Hematopoietic multipotent progenitor cell (in vitro differentiated cells): ENCODE measurements around the gene ZMIZ1. TPM values are rescaled to one million over a fixed set of nuclear protein-coding genes. Genes with fewer than 3 reads are reported as not detected.

ENCODE experiments used
- DNase-seq, 3 donors: peaks; one replicate each; pipeline ENCODE4 v3.0.0-alpha.2; 2011 to 2015; ENCODE audit warnings: low read depth in 2 of 3, low spot score in 2 of 3
- total RNA-seq: library from RNA; depleted of rRNA; stranded (reverse); fragments of >200 nt; gene quantifications from one replicate; pipeline ENCODE4 v1.2.3, GENCODE V29; 2012

ZMIZ1 gene
- total RNA-seq, 1 donor, result 114 TPM

DNA sequence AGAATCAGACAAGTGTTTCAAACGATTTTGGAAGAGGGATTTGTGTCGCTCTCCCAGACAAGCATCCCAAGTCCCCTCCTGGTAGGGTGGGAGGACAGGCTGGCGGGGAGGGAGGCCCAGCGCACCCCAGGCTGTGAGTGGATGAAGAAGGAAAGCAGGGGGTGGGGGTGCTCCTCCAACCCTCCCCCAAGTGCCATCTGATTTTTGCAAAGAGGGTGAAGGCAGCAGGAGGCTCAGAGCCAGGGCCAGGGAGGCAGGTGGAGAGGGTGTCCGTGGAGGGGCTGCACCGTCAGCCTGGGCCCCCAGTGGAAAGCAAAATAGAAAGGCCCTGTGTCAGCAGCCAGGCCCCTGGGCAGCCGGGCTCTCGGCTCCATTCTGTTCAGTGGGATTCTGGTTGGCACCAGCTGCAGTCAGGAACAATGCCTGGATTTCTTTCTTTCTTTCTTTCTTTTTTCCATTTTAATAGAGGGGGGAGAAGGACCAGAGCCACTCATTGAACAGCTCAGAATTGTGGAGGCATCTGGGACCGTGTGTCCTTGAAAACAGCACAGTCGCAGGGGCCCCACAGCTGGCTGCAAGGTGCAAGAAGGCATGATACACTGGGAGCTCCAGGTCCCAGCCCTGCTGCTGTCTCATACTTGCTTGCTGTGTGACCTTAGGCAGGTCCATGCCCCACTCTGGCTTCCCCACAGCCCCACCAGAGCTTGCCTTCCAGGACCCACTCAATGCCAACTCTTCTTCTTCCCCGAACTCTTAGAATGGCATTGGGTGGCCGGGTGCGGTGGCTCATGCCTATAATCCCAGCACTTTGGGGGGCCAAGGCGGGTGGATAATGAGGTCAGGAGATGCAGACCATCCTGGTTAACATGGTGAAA lies 7.1 kb upstream of the ZMIZ1 start:
- no peak for DNase-seq

DNA sequence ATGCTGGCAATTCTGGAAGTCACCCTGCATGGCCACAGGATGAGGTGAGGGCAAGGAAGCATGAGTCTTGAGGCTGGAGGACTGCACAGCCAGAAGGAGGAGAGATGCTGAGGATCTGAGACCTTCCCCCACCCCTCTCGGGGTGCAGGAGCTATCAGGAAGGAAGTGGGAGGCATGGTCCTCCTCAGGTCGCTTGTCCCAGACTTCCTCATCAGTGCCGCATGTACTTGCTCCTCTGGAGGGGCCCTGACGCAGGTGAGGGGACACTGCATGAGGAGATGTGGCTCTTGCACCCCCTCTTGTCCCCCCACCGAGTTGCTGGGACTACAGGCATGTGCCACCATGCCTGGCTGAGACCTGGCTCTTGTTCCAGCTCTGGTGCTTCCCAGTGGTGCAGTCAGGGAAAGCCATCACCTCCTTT lies 5.7 kb upstream of the ZMIZ1 start:
- DNase-seq, result no peak

DNA sequence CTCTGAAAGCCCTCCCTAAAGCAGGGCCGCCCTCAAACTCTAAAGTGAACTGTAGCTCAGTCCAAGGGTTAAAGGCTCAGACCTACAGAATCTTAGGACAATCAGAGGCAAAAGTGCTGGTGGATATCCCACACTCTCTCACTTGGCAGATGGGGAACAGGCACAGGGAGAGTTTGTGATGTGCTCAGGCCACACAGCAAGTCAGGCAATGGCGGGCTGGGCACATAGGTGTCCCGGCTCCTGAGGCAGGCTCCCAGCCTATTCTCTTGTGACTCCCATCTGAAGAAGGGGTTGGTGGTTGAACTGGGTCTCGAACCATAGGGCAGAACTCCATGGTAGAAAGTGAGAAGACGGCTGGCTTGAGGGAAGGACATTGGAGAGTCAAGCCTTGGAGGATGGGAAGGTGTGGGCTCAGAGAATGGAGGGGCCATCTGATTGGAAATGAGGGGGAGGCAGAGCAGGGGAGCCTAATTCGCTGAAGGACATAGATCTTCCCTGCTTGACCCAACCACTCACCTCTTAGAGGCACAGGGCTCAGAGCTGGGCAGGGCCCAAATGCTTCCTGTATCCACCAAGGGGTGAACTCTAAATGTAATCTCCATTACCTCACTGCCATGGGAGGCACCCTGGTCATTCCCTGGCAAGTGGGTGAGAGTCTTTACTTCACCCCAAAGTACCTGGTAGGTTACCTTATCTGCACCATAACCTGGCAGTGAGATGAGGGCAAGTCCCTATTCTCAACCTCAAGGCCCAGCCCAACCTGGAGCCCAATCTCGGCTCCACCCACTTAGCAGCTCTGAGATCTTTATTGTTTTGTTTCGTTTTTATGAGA lies 4.9 kb upstream of the ZMIZ1 start:
- no peak for DNase-seq

DNA sequence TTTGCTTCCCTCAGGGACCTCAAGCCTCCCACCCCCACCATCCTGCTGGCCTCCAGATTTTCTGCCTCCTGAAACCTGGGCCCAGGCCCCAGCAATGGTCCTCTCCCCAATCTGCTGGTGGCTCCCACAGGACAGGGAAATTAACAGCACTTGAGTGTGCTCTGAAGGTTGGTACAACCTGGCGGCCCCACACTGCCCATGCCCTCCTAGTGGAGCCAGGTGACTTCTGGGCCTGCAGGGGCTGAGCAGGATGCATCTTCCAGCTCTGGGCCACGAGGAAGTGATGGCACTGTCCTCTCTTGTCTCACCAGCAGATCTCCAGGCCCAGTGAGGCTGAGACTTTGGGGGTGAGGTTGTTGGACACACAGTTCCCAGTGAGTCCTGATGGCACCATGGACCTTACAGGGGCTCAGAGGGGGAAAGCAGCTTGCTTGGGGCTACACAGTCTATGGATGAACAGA lies 3.6 kb upstream of the ZMIZ1 start:
- no peak for DNase-seq

DNA sequence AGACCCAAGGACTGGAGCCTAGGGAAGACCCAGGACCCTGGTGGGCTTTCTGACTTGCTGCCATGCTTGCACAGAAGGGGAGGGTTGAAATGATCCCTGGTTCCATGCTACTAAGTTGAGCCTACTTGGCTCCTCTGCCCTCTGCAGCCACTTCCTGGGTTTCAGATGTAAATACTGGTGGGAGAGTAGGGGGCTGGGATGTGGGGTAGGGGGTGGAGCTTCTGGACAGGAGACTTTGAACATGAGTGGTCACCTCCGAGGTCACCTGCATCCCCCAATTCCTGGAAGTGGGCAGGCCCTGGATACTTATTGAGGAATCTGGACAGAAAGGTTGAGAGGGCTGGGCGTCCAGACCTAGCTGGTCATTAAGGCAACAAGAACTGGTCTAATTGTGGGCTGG lies 2.9 kb upstream of the ZMIZ1 start:
- no peak for DNase-seq

DNA sequence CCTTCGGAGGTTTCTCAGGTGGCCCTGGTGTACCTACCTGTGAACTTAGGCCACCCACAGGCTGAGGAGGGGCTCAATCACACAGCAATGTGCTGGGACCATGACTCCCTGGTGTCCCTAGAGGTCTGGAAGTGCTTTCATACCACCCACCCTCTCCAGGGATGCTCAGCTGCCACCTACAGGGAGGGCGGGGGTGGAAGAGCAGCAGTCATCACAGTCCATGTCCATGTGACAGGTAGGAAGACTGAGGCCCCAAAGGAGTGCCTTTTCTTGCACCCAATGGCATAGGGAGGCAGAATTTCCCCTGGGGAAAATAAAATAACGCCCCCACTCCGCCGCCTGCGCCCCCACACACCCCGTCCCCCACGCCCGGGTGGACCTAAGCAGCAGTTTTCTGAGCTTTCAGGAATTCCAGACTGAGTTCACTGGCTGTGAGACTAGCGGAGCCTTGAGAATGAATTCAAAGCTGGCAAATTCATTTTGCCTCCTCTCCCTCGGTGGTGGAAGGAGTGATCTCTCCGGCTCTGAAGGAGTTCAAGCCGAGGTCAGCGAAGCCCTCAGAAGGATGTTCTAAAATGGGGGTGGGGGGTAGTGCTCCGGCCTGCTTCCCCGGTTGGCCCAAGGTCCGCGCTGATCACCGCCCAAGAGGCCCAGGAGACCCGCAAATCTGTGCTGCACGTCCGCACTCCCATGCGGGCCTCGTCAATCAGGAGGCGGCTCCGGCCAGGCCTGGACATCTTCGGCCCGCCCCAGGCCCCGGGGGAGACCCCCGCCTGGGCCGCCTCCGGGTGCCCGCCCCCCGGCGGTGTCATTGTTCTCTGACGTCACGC lies 2.1 kb upstream of the ZMIZ1 start:
- no peak for DNase-seq

DNA sequence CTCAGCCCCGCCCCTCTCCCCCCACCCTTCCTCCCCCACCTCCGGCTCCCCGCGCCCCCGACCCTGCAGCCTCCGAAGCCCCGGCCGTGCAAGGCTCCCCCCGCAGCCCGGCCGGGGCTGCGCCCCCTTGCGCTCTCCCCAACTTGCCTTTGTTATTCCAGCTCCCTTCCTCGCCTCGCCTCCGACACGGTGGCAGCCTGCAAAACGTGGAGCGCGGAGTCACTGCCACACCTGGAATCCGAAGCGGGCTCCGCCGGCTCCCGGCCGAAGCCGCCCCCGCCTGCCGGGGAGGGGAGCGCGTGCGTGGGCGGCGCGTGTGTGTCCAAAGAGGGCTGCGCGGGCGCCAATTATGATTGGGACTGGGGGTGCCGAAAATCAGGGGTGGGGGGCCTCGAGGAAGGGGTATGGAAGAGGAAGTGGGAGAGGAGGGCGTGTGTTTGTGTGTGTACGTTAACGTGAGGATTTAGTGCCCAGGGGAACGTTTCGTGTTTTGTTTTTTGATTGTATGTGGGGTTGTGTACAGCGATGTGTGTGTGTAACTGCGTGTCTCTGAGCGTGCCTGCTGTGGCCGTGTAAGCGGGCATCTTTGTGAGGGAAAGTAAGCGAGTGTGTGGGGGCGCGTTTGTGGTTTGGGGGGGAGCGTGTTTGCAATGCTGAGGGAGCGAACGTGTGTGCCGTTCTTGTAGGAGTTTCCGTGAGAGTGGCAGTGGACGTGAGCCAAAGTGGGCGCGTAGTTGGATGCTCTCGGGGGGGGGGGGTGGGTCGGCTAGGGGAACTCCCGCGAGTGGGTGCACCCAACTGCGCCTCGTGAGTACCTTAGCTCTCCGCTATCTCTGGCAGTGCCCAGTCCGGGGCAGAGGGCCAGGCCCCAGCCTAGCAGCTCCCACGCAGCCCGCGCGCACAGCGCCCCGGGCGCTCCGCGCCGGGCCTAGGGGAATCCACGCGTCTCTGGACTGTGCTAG lies 1.2 kb upstream of the ZMIZ1 start:
- DNase-seq, result peak; percentile 65 to 92 (median 92)

DNA sequence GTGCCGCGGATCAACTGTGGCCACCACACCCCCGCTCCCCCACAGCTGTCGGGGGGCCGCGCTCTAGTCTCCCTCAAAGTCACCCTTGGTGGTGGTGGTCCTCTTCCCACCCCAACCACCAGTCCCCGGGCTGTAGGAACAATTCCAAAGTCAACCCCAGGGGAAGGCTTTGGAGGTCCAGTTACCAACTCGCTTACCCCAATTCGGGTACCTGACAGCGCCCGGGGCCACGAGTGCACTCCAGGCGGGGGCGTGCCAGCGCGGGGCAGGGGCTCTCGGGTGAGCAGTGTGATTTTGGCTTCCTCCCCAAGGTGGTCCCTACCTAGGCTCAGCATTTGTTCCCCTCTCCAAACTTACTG lies 584 bp upstream of the ZMIZ1 start:
- DNase-seq, result peak in 1 of 3 donors; percentile 45

DNA sequence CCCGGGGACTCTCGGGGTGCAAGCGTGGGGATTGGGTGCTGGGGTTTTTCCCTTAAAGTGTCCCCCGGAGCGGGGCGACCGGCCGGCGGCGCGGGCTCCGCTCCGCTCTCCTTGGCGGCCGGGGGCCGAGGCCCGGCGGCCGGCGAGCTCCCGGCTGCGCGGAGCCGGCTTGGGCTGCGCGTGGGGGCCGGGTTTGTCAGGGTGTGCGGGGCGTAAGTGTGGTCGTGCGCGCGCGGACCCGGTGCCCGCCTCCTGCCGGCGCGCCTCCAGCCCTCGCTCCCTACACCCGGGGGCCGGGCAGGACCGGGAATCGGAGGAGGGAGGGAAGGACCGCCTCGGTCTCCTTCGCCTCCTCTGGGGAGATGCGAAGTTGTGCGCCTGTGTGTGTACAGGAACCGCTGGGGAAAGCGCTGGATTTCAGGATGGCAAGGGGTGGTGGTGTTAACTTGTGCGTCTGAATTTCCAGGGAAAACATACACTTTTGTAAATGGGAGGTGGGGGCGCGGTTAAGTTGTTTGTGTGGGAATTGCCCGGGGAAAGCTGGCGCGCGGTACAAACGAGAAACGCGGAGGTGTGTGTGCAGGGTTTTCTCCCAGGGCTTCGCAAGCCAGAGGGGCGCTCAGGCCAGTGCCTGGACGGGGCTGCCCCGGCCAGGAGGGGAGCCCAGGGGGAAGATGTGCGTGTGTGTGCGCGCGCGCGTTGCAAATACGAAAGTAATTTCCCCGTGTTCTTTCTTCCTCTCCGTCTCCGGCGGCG lies 737 bp downstream of the ZMIZ1 start:
- peak in 1 of 3 donors; percentile 57 for DNase-seq

DNA sequence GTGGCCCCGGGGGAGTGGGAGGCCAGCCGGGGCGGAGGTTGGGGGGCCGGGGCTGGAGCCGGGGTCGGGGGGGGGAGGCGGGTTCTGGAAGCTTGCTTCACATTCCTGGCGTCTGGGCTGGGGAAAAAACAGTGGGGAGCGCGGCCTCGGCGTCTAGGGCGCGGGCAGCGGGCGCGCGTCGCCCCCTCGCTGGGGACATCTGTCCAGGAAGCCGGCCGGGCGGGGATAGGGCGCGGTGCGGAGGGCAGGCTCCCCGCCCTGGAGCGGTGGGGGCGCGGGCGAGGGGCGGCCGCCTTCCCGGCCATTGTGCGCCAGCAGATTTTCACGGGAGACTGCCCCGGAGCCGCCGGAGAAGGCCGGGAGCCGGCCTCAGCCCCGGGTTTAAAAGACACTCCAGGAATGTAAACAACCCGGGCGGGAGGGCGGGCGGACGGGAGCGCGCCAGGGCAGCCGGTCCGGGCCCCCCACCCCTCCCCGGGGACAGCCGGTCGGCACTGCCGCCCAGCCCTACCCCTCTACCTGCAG lies 1.4 kb downstream of the ZMIZ1 start:
- no peak for DNase-seq

DNA sequence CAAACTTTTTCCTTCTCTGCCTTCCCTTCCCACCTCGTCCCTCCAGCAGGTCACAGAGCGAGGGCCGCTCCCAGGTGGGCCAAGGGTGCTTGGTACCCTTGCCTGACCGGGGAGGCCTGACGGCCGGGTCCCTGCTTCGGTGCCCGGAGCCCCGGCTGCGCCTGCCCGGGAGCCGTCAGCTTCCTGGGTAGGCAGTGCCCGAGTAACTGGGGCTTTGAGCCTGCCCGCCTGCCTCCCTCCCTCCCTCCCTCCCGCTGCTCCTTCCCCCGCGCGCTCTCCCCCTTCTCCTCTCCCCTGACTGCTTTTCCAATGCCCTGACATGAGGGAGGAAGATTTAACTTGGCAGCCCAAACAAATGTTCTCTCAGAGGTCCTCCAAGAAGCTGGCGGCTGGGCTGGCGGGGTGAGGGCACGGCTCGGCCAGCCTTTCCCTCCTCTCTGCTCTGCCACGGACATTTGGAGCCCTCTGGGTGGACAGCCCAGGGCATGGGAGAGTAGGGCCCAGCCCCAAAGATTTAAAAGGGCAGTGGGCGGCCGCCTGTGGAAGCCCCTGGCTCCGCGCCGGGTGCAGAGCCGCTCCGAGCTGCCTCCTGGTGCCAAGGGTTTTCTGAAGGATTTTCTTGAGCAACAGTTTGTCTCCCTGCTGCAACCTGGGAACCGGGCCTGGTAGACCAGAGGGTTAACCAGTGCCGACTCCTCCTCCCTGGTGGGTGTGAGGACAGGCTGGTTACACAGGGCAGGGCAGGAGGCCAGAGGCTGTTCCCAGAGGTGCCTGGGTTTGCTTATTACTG lies 2.0 kb downstream of the ZMIZ1 start:
- peak in 1 of 3 donors; percentile 58 for DNase-seq

DNA sequence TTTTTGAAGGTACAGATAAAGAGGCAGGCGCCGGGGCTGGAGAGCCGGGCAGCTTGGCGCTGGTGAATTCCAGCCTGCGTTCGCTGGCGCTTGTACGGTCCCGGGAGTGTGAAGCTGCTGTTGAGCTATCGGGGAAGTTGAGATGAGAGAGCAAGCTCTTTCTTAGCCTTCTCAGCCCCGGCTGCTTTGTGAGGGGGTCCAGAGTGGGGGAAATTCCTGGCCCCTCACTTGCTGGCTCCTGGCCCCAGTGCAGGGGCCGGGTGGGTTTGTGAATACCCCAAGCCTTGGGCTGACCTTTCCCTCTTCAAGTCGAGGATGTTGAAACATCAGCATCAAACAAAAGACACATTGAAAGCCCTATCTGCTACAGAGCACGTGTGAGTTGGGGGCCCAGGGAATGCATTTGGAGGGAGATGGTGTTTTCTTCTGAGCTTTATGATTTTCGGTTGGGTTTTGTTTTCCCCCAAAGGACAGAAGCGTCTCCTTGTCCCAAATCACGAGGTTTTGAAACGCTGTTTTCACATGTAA lies 2.7 kb downstream of the ZMIZ1 start:
- no peak for DNase-seq

DNA sequence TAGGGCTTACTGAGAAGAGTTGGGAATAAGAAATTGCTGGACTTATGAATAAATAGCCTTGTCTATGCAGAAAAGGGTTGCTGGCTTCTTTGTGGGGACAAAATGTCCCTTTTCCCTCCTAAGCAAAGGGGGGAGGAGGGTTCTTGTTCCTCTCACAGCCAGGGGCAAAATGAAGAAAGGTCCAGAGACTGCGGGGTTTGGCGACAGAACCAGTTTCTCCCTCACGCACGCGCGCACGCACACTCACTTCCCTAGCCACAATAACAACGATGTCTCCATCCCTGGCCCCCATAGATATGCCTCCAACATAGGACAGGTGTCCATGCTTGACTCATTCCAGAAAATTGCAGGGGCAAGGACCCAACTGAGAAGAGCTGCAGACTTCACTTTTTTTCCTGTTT lies 3.3 kb downstream of the ZMIZ1 start:
- no peak for DNase-seq

DNA sequence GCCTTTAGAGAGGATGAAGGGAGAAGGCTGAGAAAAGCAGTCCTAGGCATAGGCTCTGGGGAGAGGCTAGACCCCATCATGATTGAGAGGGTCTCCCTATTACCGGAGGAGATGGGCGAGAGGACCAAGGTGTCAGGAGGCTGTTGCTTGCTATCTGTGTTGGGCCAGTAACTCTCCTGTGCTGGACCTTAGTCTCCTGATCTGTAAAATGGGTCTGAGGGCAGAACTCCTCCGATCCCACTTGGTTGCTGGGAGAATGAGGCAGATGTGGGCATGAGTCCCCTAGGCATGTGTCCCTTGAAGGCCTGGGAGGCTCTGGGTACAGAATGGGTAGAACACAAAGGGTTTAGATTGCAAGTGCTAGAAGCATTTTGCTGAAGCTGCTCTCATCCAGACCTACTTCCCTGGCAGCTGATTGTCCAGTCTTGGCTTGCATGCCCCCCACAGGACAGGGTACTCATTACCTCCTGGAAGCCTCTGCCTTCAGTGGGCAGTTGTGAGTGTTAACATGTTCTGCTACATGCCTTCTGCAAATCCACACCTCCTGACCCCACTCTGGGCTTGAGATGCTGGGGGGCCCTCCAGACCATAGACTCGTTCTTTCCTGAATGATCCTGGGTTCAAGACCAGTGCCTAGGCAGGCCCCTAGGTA lies 4.4 kb downstream of the ZMIZ1 start:
- no peak for DNase-seq

DNA sequence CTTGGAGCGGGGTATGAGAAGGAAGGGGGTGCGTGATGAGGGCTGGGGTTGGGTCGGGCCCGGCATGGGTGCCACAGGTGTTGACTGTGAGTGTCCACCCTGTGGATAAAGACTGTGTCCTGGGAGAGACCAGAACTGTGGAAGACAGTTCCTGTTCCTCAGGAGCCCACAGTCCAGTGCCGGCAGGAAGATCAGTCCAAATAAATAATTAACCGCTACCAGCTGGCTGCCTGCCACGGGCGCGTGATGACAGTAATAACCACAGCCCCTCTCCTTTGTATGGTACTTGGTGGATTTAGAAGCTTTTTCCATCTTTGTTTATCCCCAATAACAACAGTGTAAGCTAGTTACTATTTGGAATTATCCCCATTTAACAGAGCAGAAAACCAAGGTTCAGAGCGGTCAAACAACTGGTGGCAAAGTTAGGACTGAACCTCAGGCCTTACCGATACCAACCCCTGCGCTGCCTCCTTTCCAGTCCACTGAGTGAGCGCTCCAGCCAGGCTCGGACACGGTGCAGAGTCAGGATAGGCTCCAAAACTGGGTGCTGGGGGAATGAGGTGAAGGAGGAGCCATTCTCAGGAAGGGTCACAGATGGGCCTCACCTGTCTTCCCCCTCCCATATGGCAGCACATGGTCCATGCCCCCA lies 5.1 kb downstream of the ZMIZ1 start:
- DNase-seq, result peak in 1 of 3 donors; percentile 52

DNA sequence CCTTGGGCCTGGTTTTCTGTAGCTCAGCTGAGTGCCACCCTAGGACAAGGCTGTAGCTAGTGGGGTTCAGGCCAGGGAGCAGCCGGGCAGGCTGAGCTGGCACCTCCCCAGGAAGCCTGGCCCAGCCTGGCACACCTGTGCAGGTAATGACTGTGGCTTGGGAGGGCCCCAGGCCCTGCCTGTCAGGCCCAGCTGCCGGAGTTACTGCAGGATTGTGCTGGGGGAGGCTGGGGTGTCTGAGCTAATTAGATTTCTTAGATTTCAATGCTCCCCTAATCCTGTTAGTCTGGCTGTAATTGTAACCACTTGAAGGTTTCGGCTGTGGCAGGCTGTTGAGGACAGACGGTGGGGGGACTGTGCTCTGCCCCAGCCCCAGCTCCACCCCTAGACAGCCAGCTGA lies 6.0 kb downstream of the ZMIZ1 start:
- DNase-seq, result no peak

DNA sequence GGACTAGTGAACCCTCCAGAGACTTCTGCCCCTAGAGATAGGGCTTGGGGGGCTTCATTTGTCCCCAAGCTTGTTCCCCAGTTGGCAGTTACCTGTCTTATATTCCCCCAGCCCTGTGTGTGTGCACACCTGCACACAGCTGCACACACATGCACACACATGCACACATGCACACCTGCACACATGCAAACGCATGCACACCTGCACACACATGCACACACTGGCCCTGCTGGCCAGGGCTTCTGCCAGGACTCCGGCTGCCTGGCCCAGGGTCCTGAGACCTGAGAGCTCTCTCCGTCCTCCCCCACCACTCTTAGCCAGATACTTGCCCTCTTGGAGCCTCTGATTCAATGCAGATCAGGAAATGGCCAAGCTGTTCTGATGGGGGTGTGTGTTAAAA lies 6.7 kb downstream of the ZMIZ1 start:
- no peak for DNase-seq
